ENCODE data around the gene ECD.

GRCh38 chr10:73095481-73096021 is 72.3 kb downstream of the ECD start:
- no peak for TF ChIP-seq CTCF (IDR thresholded peaks at IDR 0.05; ENCODE audit: borderline replicate concordance, extremely low read depth, low read length, poor library complexity, severe bottlenecking)
- no peak for TF ChIP-seq EZH2 (IDR thresholded peaks at IDR 0.05; ENCODE audit: borderline replicate concordance, low read depth, low read length, severe bottlenecking)
